HG02870 (cell line): ENCODE data around the gene CAPN12.

Source experiments
- ATAC-seq: cut with Tn5 transposase; IDR thresholded peaks from one replicate; pipeline ENCODE4 v1.9.1; 2021; ENCODE audit warnings: mild to moderate bottlenecking, moderate library complexity; ENCODE audit not compliant: unreplicated experiment

Gene CAPN12

DNA sequence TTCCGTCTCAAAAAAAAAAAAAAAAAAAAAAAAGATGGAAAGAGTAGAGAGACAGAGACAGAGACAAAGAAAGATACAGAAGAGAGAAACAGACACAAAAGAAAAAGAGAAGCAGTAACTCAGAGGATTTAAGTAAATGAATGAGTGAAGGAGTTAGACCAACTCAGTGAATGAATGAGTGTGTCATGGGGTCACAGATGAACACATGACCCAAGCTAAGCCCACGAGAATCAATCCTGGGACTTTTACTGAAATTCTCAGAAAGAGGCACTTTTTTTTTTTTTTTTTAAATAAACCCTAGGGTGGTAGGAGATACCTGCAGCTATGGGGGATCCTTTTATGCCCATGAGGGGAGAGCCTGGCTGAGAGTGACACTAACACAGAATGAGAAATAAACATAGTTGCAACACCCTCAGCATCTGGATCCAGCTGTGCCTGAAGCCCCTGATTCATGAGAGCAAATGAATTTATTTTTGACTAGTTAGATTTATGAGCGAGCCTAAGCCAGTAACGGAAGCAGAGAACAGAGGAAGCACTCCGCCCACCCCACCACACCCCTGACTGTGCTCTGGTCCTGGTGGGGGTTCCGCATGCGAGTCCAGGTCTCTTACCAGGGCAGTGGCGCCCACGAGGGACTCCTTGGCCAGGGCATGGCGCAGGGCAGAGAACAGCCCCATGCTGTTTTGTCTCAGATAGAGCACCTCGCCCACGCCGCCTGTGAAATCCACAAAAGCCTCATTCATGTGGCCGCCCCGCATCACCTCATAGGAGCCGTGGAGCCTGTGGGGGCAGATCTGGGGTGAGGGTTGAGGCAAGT is 4.6 kb downstream of the CAPN12 start:
- no peak for ATAC-seq

DNA sequence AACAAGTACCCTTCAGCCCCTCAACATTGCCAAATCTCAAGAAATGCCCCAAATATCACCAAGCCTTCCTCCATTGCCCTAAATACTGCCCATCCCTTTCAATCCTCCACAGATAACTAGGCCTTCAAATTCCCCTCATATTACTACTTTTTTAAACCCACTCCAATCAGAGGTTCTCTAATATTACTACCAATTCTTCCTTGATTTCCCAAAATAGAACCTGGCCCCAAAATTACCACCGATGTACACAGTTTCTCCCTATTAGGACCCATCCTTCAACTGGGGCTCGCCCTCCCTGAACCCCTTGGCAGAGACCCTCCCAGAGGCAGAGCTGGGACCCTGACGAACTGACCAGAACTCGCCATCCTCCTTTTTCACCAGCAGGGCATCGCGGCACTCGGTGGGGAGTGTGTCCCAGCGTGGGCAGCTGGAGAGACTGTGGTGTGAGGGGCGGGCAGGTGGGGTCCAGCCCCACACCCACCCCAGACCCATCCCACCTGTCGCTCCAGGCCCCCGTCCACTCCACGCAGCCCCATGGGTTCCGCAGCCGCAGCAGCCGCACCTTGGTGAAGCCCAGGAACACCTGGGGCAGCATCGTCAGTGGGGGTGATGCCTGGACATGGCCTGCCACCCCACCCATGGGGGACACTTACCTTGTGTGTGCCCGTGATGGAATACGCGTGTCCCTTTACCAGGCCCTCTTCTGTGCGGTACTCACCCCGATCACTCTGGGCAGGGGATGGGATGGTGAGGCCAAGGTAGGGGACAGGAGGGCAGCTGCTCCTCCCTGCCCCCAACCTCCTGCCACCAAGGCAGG is 6.1 kb downstream of the CAPN12 start:
- no peak for ATAC-seq

- no peak for ATAC-seq
These were observed 6.9 kb downstream of the CAPN12 start for GRCh38 chr19:38737281-38737865.

DNA sequence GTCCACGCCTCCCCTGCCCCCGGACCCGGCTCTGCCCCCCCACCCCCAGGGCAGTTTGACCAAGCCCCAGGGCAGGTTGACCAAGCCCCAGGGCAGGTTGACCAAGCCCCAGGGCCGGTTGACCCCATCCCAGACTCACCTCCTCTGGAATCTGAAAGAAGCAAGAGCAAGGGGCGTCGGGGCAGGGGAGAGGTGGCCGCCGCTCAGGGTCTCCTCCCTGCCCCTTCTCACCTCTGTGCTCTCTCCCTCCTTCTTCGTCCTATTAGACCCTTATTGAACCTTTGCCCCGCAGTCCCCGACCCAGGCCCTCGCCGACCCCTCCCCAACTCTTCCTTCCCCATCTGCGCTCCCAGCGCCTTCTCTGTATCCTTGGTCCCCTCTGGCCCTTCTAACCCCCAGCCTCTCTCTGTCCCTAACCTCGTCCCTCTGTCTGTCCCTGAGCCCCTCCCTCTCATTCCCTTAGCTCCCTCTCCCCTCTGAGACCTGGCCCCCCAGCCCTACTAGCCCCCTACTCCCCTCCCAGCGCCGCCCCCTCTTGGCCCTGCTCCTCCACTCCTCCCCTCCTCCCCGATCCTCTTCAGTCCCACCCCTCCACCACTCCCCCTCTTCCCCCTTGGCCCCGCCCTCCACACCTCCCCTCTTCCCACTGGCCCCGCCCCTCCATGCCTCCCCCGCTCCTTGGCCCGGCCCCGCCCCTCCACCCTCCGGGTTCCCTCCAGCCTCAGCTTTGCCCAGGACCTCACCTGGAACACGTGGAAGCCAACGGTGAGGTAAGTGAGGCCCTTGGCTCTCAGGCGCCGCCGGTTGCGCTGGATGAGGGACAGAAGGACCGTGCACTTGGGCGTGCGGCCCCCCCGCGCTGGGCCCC is 7.6 kb downstream of the CAPN12 start:
- no peak for ATAC-seq

DNA sequence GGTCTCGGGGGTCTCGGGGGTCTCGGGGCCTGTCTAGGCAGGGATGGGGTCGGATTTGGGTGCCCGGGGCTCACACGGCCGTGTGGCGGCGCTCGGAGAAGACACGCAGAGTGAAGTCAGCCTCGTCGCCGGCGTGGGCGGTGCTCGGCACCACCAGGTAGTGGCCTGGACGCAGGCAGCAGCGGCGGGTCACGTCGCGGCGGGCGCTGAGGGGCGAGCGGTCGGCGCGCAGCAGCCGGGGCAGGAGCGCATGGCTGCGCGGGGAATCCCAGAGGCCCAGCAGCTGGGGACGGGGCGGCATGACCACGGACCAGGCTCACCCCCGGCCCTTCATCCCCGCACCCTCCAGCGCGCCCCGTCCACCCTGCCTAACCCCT is 8.2 kb downstream of the CAPN12 start:
- no peak for ATAC-seq

GRCh38 chr19:38735257-38735686 is 9.0 kb downstream of the CAPN12 start:
- ATAC-seq, result no peak

DNA sequence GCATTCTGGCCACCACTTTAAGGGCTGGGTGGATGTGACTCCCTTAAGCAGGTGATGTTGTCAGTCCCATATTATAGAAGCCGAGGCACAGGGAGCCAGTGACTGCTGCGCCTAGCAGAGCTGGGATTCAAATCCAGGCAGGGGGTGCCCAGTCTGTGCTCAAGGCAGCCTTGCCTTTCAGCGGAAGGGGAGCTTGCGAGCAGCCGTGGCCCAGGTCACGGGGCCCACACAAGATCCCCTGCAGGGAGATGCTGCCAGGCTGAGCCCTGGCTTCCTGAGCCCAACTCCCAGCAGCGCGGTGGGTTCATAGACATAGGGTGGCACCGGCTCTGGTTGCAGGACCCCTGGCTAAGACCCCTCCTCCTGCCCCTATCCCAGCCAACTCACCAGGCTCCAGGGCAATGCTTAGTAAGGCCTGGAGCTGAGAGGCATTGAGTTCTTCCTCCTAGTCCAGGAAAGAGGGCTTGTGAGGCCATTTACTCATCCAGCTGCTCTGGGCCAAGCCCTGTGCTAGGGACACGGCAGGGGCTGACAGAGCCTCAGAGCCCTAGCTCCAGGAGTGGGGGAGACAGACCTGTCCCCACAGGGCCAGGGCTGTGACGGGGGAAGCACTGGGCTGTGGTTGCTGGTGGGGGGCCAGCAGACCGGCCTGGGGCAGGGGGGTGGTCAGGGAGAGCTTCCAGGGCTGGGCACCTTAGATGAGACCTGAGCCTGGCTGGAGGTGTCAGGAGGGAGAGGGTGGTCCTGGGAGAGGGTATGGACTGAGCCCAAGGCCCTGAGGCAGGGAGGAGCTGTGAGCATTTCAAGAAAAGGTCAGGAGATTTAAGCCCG is 9.6 kb downstream of the CAPN12 start:
- ATAC-seq, result no peak

GRCh38 chr19:38734176-38734425 is 10.2 kb downstream of the CAPN12 start:
- ATAC-seq, result no peak

- ATAC-seq, result no peak
These were observed 10.6 kb downstream of the CAPN12 start for GRCh38 chr19:38733493-38734175.

DNA sequence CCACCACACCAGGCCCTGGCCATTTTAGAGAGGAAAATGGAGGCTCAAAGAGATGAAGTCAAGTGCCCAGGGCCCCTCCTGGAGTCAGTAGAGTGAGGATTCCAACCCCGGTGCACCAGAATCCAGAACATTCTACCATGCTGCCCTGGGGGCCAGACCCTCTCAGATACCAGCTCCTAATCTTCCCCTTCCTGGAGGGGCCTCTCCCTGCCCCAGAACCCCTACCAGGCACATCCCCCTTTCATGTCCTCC is 11.1 kb downstream of the CAPN12 start:
- ATAC-seq, result no peak

DNA sequence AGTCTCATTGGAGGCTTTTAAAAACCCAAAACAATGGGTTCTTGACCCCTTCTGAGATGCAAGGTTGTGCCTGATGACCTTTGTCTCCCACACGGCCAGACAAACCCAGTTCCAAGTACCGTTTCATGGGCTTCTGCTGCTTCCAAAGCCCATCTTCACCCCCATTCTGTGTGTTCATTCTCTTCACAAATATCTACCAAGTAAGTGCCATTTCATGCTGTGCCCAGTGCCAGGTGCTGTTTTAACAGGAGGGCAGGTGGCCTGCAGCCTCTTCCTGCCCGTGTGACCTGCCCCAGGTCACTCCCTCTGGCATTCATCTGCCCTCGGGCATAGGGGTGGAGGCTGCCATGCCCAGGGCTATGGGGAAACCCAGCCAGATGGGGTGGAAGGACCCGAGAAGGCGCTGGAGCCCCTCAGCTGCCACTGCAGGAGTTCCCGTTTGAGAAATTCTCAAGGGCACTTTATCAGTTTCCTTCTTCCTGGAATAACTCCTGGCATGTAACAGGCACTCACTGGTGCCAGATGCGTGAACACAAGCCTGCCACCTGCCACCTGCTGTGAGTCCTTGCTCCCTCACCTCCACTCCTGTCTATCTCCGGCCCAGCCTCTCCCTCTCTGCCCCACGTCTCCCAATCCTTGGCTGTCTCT is 12.5 kb downstream of the CAPN12 start:
- ATAC-seq, result no peak

GRCh38 chr19:38730731-38731589 is 13.3 kb downstream of the CAPN12 start:
- ATAC-seq, result no peak

DNA sequence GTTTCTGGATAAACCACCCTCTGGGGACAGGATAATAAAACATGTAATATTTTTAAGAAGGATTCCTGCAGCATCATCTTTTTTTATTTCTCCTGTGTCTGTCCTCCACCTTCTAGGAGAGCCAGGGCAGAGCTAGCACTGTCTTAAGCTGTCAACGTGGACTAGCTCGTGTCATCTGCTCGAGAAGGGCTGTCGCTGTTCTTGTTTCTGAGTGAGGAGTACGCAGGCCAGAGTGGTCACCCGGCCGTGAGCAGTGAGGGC is 13.9 kb downstream of the CAPN12 start:
- no peak for ATAC-seq

DNA sequence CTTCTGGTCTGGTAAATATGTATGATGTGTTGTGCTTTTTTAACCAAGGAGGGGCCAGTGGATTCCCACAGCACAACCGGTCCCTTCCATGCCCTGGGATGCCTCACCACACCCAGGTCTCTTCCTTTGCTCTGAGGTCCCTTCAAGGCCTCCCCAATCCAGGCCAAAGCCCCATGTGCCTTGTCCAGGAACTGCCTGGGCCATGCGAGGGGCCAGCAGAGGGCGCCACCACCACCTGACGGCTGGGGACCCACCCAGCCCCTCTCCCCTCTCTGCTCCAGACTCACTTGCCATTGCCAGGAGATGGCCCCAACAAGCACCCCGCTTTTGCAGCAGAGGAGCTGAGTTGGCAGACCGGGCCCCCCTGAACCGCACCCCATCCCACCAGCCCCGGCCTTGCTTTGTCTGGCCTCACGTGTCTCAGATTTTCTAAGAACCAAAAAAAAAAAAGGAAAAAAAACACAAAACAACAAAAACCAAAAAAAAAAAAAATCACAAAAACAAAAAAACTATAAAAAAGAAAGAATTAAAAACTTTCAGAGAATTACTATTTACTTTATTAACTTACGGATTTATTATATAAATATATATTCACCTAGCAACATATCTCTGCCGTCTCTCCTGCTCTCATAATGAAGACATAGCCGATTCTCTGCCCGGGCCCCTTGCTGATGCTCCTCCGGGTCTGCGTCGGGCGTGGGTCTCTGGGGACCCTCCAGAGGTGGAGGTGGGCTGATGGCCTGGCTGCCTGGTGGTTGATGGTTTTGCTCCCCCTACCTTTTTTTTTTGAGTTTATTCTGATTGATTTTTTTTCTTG is 14.4 kb downstream of the CAPN12 start:
- no peak for ATAC-seq

- ATAC-seq, result no peak
These were observed 15.3 kb downstream of the CAPN12 start for GRCh38 chr19:38728752-38729541.

DNA sequence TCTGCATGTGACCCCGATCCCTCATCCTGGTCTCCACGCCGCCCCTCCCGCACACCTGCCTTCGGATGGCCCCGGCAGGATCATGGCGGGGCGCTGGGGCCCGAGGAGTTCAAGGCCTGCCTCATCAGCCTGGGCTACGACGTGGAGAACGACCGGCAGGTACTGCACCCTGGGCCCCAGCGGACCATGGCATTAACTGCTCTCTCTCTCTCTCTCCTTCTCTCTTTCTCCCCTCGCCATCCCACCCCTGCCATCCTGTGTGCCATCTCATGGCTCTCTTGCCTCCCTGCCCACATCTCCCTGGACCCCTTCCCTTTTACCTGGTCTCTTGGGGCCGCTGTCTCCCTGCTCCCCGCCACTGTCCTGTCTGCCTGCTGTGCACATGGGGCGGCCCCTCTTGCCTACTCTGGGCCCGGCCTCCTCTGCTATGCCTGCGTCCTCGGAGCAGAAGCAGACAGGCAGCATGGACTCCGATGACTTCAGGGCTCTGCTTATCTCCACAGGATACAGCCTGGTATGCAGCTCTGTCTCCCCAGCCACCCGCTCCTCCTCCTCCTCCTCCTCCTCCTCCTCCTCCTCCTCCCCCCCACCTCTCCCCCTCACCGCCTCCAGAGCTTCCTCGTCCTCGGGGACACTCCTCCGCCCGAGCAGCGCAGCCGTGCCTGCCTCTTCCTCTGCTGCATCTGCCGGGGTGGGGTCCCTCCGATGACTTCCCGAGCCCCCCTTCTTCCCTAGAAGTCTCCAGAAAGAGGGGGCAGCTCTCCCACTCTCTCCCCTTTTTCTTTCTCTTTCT is 16.2 kb downstream of the CAPN12 start:
- no peak for ATAC-seq
